Tibial nerve (tissue), 4 donors: ENCODE measurements around the gene MAPK8IP1. TPM values are rescaled to one million over a fixed set of nuclear protein-coding genes. Genes with fewer than 3 reads are reported as not detected.

Experiments used
- DNase-seq, 2 donors: peaks; one replicate each; pipeline ENCODE4 v3.0.0-alpha.2; 2019; ENCODE audit warnings: low spot score in 2 of 2
- H3K27ac ChIP-seq, 4 donors: fragments of 200-600 bp; sonication (generic) in 3 of 4; one replicate each; pipeline ENCODE4 v1.5.1; 2017 to 2019; ENCODE audit warnings: mild to moderate bottlenecking in 1 of 4
- H3K27me3 ChIP-seq, 2 donors: fragments of 200-600 bp; sonication (generic) in 1 of 2; one replicate each; pipeline versions ENCODE4 v1.5.1 to v1.6.0; 2017 to 2019
- H3K36me3 ChIP-seq, 3 donors: fragments of 200-600 bp; sonication (generic); one replicate each; pipeline ENCODE4 v1.5.1; 2018 to 2019
- H3K4me1 ChIP-seq, 4 donors: fragments of 200-600 bp; sonication (generic) in 3 of 4; one replicate each; pipeline ENCODE4 v1.5.1; 2017 to 2019
- H3K4me3 ChIP-seq, 4 donors: fragments of 200-600 bp; sonication (generic) in 3 of 4; one replicate each; pipeline ENCODE4 v1.5.1; 2017 to 2019; ENCODE audit warnings: mild to moderate bottlenecking in 1 of 4, moderate library complexity in 1 of 4
- H3K9me3 ChIP-seq, 4 donors: fragments of 200-600 bp; sonication (generic) in 3 of 4; one replicate each; pipeline ENCODE4 v1.5.1; 2017 to 2019
- EP300 ChIP-seq, 2 donors: sonication (generic); formaldehyde crosslinking; IDR thresholded peaks; one replicate each; pipeline ENCODE4 v1.6.1; 2017; ENCODE audit warnings: antibody characterized with exemption in 2 of 2, mild to moderate bottlenecking in 1 of 2
- POLR2A ChIP-seq, 2 donors: fragments of 450-650 bp; IDR thresholded peaks; one replicate each; pipeline ENCODE4 v1.6.1; 2017; ENCODE audit warnings: antibody characterized with exemption in 2 of 2, mild to moderate bottlenecking in 2 of 2, moderate library complexity in 2 of 2
- WGBS, 2 donors: methylation state at CpG; one replicate each; pipeline ENCODE4 v1.1.5; 2018; 5-methylcytosine and 5-hydroxymethylcytosine counted together
- total RNA-seq, 4 donors: library from RNA; depleted of rRNA; stranded (reverse); fragments of >200 nt; gene quantifications; one replicate each; pipeline ENCODE4 v1.1.0, GENCODE V29; 2016
- TF ChIP-seq, protein P1 (sequence below), 5 experiments: fragments of 200-600 bp in 3 of 5; fragments of 450-650 bp in 2 of 5; sonication (generic) in 3 of 5; IDR thresholded peaks; one replicate each; pipeline ENCODE4 v1.5.1; 2016 to 2019; ENCODE audit warnings: antibody characterized with exemption in 5 of 5, mild to moderate bottlenecking in 3 of 5, moderate library complexity in 2 of 5

The MAPK8IP1 gene
- total RNA-seq, 4 donors from 2014 or later, result 165 to 298 (median 230) TPM

DNA sequence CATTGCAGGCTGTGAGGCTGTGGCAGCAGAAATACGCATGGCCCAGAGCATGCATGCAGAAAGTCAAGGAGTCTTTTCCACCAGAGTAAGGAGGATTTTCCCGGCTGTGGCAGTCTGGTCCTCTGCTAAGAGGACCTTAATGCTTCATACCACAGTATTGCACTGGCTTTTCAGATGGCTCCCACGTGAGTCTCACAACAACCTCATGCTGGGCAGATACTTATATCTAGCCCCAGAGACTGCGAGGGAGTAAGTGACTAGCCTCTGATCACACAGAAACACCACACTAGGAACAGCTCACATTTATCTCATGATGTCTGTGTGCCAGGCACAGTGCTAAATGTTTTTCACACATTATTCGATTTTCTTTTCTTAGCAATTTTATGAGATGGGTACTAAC is 30.1 kb upstream of the MAPK8IP1 start:
- no peak overlapping the region for H3K4me3 ChIP-seq
- H3K27me3 ChIP-seq, result no peaks in the 10 kb centered on the region
- H3K36me3 ChIP-seq, result peaks cover 0 to 6% (median 0%) of the 10 kb centered on the region in 3 donors
- peaks cover 12 to 100% (median 83%) of the 10 kb centered on the region in 4 donors for H3K4me1 ChIP-seq
- peak overlapping the region; percentile 2 to 99 (median 86) for H3K27ac ChIP-seq
- TF ChIP-seq EP300 (IDR thresholded peaks at IDR 0.05), result no peak
- TF ChIP-seq, protein P1, sequence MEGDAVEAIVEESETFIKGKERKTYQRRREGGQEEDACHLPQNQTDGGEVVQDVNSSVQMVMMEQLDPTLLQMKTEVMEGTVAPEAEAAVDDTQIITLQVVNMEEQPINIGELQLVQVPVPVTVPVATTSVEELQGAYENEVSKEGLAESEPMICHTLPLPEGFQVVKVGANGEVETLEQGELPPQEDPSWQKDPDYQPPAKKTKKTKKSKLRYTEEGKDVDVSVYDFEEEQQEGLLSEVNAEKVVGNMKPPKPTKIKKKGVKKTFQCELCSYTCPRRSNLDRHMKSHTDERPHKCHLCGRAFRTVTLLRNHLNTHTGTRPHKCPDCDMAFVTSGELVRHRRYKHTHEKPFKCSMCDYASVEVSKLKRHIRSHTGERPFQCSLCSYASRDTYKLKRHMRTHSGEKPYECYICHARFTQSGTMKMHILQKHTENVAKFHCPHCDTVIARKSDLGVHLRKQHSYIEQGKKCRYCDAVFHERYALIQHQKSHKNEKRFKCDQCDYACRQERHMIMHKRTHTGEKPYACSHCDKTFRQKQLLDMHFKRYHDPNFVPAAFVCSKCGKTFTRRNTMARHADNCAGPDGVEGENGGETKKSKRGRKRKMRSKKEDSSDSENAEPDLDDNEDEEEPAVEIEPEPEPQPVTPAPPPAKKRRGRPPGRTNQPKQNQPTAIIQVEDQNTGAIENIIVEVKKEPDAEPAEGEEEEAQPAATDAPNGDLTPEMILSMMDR (IDR thresholded peaks at IDR 0.05), result no peak
- TF ChIP-seq POLR2A (IDR thresholded peaks at IDR 0.05), result no peak
- H3K9me3 ChIP-seq, result no peaks in the 10 kb centered on the region
- WGBS, 2 donors, result 59 to 65% methylated on average over 5 of the region's 5 CpGs
- no peak for DNase-seq

DNA sequence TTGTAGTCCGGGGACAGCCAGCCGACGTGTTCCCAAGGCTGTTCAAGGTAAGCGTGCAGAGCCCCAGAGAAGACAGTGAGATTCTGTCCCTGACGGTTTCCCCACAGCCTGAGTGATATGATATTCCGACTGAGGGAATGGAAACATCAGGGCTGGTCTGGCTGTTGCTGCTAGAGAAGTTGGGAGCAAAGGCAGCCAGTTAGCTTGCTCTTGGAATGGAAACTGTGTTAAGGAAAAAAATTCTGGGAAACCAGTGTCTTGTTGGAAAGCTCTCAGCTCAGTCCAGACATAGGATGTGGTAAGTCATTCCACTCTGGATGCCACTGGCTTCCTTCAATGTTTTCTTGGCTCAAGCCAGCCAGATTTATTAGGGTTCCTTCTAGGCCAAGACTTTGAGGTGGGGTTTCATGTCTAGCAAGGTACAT is 29.4 kb upstream of the MAPK8IP1 start:
- Histone ChIP-seq H3K9me3 (no peaks in the 10 kb centered on the region), H3K27ac (peak overlapping the region; percentile 2 to 99 (median 86)), H3K27me3 (no peaks in the 10 kb centered on the region), H3K4me1 (peaks cover 12 to 96% (median 78%) of the 10 kb centered on the region in 4 donors), H3K4me3 (no peak overlapping the region), H3K36me3 (peaks cover 0 to 14% (median 0%) of the 10 kb centered on the region in 3 donors)
- WGBS, 2 donors, result 76 to 88% methylated on average over 6 of the region's 6 CpGs
- no peak for TF ChIP-seq POLR2A (IDR thresholded peaks at IDR 0.05)
- TF ChIP-seq, protein P1 (IDR thresholded peaks at IDR 0.05), result no peak
- TF ChIP-seq EP300 (IDR thresholded peaks at IDR 0.05), result peak in 1 of 2 donors; percentile 50
- DNase-seq, result peak in 1 of 2 donors; percentile 18

DNA sequence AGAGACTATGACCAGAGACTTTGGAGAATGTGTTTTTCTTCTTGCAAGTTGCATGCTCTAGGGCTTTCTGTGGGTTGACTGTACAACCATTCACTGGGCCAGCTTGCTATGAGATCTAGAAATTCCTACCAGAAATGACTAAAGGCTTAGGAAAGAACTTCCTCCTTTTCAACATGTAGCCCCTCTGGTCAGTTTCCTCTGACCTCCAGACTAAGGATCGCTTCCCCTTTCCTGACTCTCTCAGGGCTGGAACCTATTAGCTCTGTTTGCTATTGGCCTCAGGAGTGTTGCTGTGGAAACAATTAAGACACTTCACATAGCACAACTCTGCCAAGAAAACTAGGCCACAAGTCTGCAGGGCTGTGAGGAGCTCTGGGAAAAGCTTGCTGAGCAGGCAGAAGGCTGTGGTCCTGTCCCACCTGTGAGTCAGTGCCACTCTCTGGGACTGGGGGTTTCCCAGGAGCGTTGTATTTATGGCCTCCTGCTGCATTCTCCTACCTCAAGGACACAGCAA is 27.4 kb upstream of the MAPK8IP1 start:
- peak overlapping the region; percentile 66 to 99 (median 86) for H3K27ac ChIP-seq
- DNase-seq, result peak in 1 of 2 donors; percentile 52
- peaks cover 12 to 76% (median 59%) of the 10 kb centered on the region in 4 donors for H3K4me1 ChIP-seq
- H3K4me3 ChIP-seq, result no peak overlapping the region
- no peaks in the 10 kb centered on the region for H3K27me3 ChIP-seq
- H3K36me3 ChIP-seq, result peaks cover 2 to 34% (median 6%) of the 10 kb centered on the region in 3 donors
- no peaks in the 10 kb centered on the region for H3K9me3 ChIP-seq
- 24 to 38% methylated on average over 2 of the region's 2 CpGs for WGBS, 2 donors
- peak in 1 of 2 donors; percentile 48 for TF ChIP-seq EP300 (IDR thresholded peaks at IDR 0.05)
- TF ChIP-seq, protein P1 (IDR thresholded peaks at IDR 0.05), result no peak

DNA sequence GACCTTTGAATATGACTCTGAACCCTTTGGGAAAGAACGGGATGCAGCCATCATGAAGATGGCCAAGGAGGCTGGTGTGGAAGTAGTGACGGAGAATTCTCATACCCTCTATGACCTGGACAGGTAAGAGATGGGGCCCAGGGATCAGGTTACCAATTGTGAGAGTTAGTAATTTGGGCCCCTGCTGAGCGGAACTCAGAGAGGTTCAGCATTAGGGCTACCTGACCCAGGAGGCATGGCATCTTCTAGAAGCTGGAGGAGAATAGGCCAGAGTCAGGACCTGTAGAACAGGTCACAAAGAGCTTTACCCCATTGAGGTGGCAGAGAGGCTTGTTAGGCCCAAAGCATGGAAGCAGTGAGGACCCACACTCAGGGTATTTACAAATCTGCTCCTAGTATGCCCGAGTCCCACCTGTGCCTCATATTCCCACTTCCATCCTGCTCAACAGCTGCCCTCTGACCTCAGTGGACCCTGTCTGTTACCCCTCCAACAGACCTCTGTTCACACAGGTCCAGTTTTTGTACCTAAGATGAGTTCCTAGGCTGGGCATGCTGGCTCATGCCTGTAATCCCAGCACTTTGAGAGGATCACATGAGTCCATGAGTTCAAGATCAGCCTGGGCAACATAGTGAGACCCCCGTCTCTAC is 26.6 kb upstream of the MAPK8IP1 start:
- Histone ChIP-seq H3K4me1 (peaks cover 12 to 67% (median 52%) of the 10 kb centered on the region in 4 donors), H3K36me3 (peaks cover 4 to 42% (median 6%) of the 10 kb centered on the region in 3 donors), H3K9me3 (no peaks in the 10 kb centered on the region), H3K27ac (peak overlapping the region; percentile 66 to 99 (median 86)), H3K27me3 (no peaks in the 10 kb centered on the region), H3K4me3 (no peak overlapping the region)
- no peak for DNase-seq
- TF ChIP-seq EP300 (IDR thresholded peaks at IDR 0.05) (no peak), POLR2A (IDR thresholded peaks at IDR 0.05) (no peak)
- TF ChIP-seq, protein P1 (IDR thresholded peaks at IDR 0.05), result no peak
- WGBS, 2 donors, result 66 to 80% methylated on average over 5 of the region's 5 CpGs

DNA sequence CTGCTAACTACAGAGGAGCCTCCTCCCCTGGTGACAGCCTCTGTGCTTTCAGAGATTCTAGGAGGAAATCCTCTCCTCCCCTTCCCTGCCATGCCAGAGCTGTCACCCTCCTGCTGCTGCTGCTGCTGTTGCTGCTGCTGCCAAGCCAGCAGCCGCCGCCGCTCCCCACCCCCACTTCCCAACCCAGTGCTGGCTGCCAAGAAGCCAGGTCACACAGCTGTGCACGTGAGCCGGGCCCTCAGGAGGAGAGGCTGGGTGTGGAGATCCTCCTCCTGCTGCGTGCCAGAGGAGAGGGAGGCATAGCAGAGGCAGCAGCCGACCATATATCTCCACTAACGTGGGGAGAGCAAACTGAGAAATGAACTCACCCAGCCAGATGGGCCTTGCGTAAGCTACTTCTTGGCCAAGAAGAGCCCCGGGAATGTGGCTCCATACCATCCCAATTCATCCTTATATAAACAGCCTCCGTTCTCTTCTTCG is 25.8 kb upstream of the MAPK8IP1 start:
- TF ChIP-seq EP300 (IDR thresholded peaks at IDR 0.05), result peak; percentile 93
- TF ChIP-seq POLR2A (IDR thresholded peaks at IDR 0.05), result peak in 1 of 2 donors; percentile 51
- TF ChIP-seq, protein P1 (IDR thresholded peaks at IDR 0.05), result no peak
- no peaks in the 10 kb centered on the region for H3K9me3 ChIP-seq
- peaks cover 12 to 59% (median 49%) of the 10 kb centered on the region in 4 donors for H3K4me1 ChIP-seq
- no peak overlapping the region for H3K4me3 ChIP-seq
- 17 to 31% methylated on average over 5 to 12 of the region's 12 CpGs for WGBS, 2 donors
- peak; percentile 80 to 83 for DNase-seq
- no peaks in the 10 kb centered on the region for H3K27me3 ChIP-seq
- peaks cover 4 to 50% (median 6%) of the 10 kb centered on the region in 3 donors for H3K36me3 ChIP-seq
- H3K27ac ChIP-seq, result peak overlapping the region; percentile 66 to 99 (median 86)
